ENCODE results near the gene B4GALT5. TPM values are rescaled to one million over a fixed set of nuclear protein-coding genes. Genes with fewer than 3 reads are reported as not detected.

B4GALT5 gene
- total and polyA plus RNA-seq, 4 donors = 8.3 to 38.3 (median 22.3) TPM

DNA sequence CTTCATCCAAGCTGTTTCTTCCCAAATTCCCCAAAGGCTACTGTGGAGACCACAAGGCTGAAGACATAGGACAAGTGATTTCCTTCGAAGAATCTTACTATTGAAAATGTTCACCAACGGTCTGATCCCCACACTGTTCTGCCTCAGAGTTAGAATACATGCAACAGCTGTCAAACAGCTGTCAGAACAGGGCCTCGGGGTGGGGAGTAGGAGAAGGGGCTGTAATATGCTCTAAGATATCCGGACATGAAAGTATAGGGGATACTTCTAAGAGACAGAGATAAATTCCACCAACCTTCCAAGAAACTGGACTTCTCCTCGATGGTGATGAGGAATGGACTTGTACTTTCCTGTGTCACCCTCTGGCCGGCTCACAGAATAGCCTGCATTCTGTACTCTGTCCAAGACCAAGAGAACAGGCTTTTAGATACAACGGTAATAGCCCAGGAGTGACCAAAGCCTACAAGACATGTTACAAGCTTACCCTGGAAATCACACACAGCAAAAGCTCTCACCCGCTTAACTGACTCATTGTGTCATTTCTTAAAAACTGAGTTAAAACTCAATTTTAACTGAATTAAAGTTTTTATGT lies 76.5 kb downstream of the B4GALT5 start:
- H3K27ac ChIP-seq (ENCODE audit: low read depth in 1 of 2, low read length in 2 of 2) = no peak overlapping the region
- H3K4me3 ChIP-seq (ENCODE audit: low read length in 2 of 2) = no peak overlapping the region
- no peaks in the 10 kb centered on the region for H3K27me3 ChIP-seq (ENCODE audit: control insufficient read depth in 1 of 2, insufficient read depth in 2 of 2, low read length in 1 of 2)
- intact Hi-C loops (cut with DNase I) = no loop called here
- DNase-seq = no peak
- 72 to 73% methylated on average over 8 of the region's 8 CpGs for WGBS, 2 donors
- ATAC-seq (ENCODE audit: low FRiP score) = no peak
- no peaks in the 10 kb centered on the region for H3K4me1 ChIP-seq (ENCODE audit: control insufficient read depth in 1 of 2, insufficient read depth in 2 of 2, low read length in 2 of 2)
- H3K36me3 ChIP-seq (ENCODE audit: control insufficient read depth in 1 of 2, insufficient read depth in 2 of 2, low read length in 1 of 2) = peaks cover 3 to 13% of the 10 kb centered on the region in 2 donors
- H3K9me3 ChIP-seq (ENCODE audit: control insufficient read depth, low read length) = no peaks in the 10 kb centered on the region

- Histone ChIP-seq H3K27ac (ENCODE audit: low read depth in 1 of 2, low read length in 2 of 2) (no peak overlapping the region), H3K4me1 (ENCODE audit: control insufficient read depth in 1 of 2, insufficient read depth in 2 of 2, low read length in 2 of 2) (no peaks in the 10 kb centered on the region), H3K27me3 (ENCODE audit: control insufficient read depth in 1 of 2, insufficient read depth in 2 of 2, low read length in 1 of 2) (no peaks in the 10 kb centered on the region), H3K4me3 (ENCODE audit: low read length in 2 of 2) (no peak overlapping the region), H3K9me3 (ENCODE audit: control insufficient read depth, low read length) (no peaks in the 10 kb centered on the region), H3K36me3 (ENCODE audit: control insufficient read depth in 1 of 2, insufficient read depth in 2 of 2, low read length in 1 of 2) (peaks cover 3 to 9% of the 10 kb centered on the region in 2 donors)
- 80 to 81% methylated on average over 5 of the region's 5 CpGs for WGBS, 2 donors
- no peak for DNase-seq
- intact Hi-C loops (cut with DNase I) = no loop called here
- ATAC-seq (ENCODE audit: low FRiP score) = no peak
These were observed 77.2 kb downstream of the B4GALT5 start for GRCh38 chr20:49636447-49636846.

DNA sequence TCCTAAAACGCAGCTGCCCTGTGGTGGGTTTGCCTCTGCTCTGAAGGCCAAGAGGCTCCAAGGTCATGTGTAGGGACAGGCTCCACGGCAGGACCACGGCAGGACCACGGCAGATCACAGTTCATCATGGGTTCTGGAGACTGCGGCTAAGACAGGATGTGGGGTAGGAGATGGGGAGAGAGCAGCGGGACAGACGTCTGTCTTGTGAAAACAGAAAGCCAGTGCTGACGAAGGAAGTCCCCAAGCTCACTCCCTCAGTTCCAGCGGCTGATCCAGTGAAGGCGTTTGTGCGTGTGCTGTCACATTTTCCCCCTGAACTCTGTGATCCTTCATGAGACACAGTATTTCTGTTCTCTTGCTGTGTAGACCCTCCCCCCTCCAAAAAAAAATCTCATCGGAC lies 77.8 kb downstream of the B4GALT5 start:
- Histone ChIP-seq H3K9me3 (ENCODE audit: control insufficient read depth, low read length) (no peaks in the 10 kb centered on the region), H3K36me3 (ENCODE audit: control insufficient read depth in 1 of 2, insufficient read depth in 2 of 2, low read length in 1 of 2) (peaks cover 3 to 8% of the 10 kb centered on the region in 2 donors), H3K27me3 (ENCODE audit: control insufficient read depth in 1 of 2, insufficient read depth in 2 of 2, low read length in 1 of 2) (no peaks in the 10 kb centered on the region), H3K4me1 (ENCODE audit: control insufficient read depth in 1 of 2, insufficient read depth in 2 of 2, low read length in 2 of 2) (no peaks in the 10 kb centered on the region), H3K27ac (ENCODE audit: low read depth in 1 of 2, low read length in 2 of 2) (no peak overlapping the region), H3K4me3 (ENCODE audit: low read length in 2 of 2) (no peak overlapping the region)
- no peak for ATAC-seq (ENCODE audit: low FRiP score)
- intact Hi-C loops (cut with DNase I) = no loop called here
- DNase-seq = no peak
- WGBS, 2 donors = 77 to 83% methylated on average over 12 of the region's 12 CpGs

GRCh38 chr20:49635166-49635565 lies 78.5 kb downstream of the B4GALT5 start:
- peaks cover 3 to 5% of the 10 kb centered on the region in 2 donors for H3K36me3 ChIP-seq (ENCODE audit: control insufficient read depth in 1 of 2, insufficient read depth in 2 of 2, low read length in 1 of 2)
- H3K27me3 ChIP-seq (ENCODE audit: control insufficient read depth in 1 of 2, insufficient read depth in 2 of 2, low read length in 1 of 2) = no peaks in the 10 kb centered on the region
- intact Hi-C loops (cut with DNase I) = no loop called here
- no peak overlapping the region for H3K4me3 ChIP-seq (ENCODE audit: low read length in 2 of 2)
- 85% methylated on average over 16 of the region's 16 CpGs for WGBS, 2 donors
- H3K9me3 ChIP-seq (ENCODE audit: control insufficient read depth, low read length) = no peaks in the 10 kb centered on the region
- H3K27ac ChIP-seq (ENCODE audit: low read depth in 1 of 2, low read length in 2 of 2) = no peak overlapping the region
- H3K4me1 ChIP-seq (ENCODE audit: control insufficient read depth in 1 of 2, insufficient read depth in 2 of 2, low read length in 2 of 2) = no peaks in the 10 kb centered on the region
- ATAC-seq (ENCODE audit: low FRiP score) (no peak), DNase-seq (no peak)

DNA sequence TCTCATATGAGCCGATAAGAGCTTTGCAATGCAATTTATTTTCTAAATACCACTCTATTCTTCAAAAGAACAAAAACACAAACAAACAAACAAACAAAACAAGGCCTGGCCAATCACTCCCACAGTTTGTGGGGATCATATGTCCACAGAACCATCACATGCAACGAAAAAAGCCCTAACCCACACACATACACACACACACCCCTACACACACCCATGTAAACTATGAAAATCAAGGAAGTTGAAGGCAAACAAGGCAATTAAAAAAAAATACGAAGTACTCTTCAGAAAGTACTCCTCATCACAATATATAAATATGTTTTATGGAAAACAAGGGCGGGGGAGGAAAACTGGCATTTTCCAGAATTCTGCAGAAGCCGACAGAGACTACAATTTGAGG lies 79.6 kb downstream of the B4GALT5 start:
- Histone ChIP-seq H3K27me3 (ENCODE audit: control insufficient read depth in 1 of 2, insufficient read depth in 2 of 2, low read length in 1 of 2) (no peaks in the 10 kb centered on the region), H3K4me1 (ENCODE audit: control insufficient read depth in 1 of 2, insufficient read depth in 2 of 2, low read length in 2 of 2) (no peaks in the 10 kb centered on the region), H3K9me3 (ENCODE audit: control insufficient read depth, low read length) (no peaks in the 10 kb centered on the region), H3K4me3 (ENCODE audit: low read length in 2 of 2) (no peak overlapping the region), H3K27ac (ENCODE audit: low read depth in 1 of 2, low read length in 2 of 2) (no peak overlapping the region), H3K36me3 (ENCODE audit: control insufficient read depth in 1 of 2, insufficient read depth in 2 of 2, low read length in 1 of 2) (peaks cover 3 to 5% of the 10 kb centered on the region in 2 donors)
- intact Hi-C loops (cut with DNase I) = no loop called here
- WGBS, 2 donors = 91 to 93% methylated on average over 5 of the region's 5 CpGs
- DNase-seq (no peak), ATAC-seq (ENCODE audit: low FRiP score) (no peak)

GRCh38 chr20:49633643-49634042 lies 80.0 kb downstream of the B4GALT5 start:
- no peak overlapping the region for H3K4me3 ChIP-seq (ENCODE audit: low read length in 2 of 2)
- DNase-seq (no peak), ATAC-seq (ENCODE audit: low FRiP score) (no peak)
- H3K27ac ChIP-seq (ENCODE audit: low read depth in 1 of 2, low read length in 2 of 2) = no peak overlapping the region
- H3K4me1 ChIP-seq (ENCODE audit: control insufficient read depth in 1 of 2, insufficient read depth in 2 of 2, low read length in 2 of 2) = no peaks in the 10 kb centered on the region
- WGBS, 2 donors = 81 to 86% methylated on average over 4 of the region's 4 CpGs
- intact Hi-C loops (cut with DNase I) = no loop called here
- no peaks in the 10 kb centered on the region for H3K9me3 ChIP-seq (ENCODE audit: control insufficient read depth, low read length)
- H3K36me3 ChIP-seq (ENCODE audit: control insufficient read depth in 1 of 2, insufficient read depth in 2 of 2, low read length in 1 of 2) = peaks cover 3 to 5% of the 10 kb centered on the region in 2 donors
- no peaks in the 10 kb centered on the region for H3K27me3 ChIP-seq (ENCODE audit: control insufficient read depth in 1 of 2, insufficient read depth in 2 of 2, low read length in 1 of 2)

DNA sequence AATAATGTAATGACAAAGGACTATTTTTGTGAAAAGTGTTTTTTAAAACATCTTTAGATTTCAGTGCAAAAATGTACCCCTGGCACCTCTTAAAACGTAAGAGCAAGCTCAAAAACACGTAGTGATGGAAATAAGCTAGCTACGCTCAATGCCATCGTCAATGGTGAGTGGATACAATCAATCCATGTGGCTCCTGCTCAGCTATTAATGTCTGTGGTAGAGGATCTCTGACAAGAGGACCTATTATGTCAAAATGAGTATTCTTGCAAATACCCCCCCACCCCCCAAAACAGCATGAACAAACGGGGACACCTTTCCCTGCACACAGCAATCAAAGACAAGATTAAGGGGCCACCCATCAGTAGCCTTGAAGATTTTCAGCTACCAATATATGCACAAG lies 80.7 kb downstream of the B4GALT5 start:
- Histone ChIP-seq H3K4me1 (ENCODE audit: control insufficient read depth in 1 of 2, insufficient read depth in 2 of 2, low read length in 2 of 2) (no peaks in the 10 kb centered on the region), H3K27ac (ENCODE audit: low read depth in 1 of 2, low read length in 2 of 2) (no peak overlapping the region), H3K27me3 (ENCODE audit: control insufficient read depth in 1 of 2, insufficient read depth in 2 of 2, low read length in 1 of 2) (no peaks in the 10 kb centered on the region), H3K4me3 (ENCODE audit: low read length in 2 of 2) (no peak overlapping the region), H3K36me3 (ENCODE audit: control insufficient read depth in 1 of 2, insufficient read depth in 2 of 2, low read length in 1 of 2) (peaks cover 3 to 5% of the 10 kb centered on the region in 2 donors), H3K9me3 (ENCODE audit: control insufficient read depth, low read length) (no peaks in the 10 kb centered on the region)
- ATAC-seq (ENCODE audit: low FRiP score) (no peak), DNase-seq (no peak)
- WGBS, 2 donors = 90 to 94% methylated on average over 5 of the region's 5 CpGs
- intact Hi-C loops (cut with DNase I) = no loop called here

DNA sequence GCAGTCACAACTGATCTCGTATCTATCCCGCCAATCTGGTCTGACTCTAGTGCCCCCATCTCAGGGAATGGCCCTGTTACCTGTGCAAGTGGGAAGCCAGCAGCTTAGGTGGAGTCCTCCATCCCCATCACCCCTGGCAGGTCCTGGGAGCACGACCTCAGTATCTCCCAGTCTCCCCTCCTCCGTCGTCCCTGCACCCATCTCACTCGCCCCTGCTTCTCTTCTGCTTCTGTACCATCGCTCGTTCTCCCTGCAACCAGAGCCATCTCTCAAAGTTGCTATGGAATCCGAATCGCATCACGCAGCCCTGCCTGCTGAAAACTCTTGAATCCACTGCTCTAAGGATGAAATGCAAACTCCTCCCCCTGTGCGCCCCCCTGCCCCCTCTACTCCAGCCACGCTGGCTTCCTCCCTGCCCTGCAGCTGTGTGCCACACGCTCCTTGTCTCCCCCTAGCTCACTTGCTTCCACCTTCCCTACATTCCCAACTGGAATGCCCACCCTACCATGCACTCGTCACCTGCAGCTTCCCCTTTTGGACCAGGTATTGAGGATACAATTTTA lies 81.7 kb downstream of the B4GALT5 start:
- no peaks in the 10 kb centered on the region for H3K27me3 ChIP-seq (ENCODE audit: control insufficient read depth in 1 of 2, insufficient read depth in 2 of 2, low read length in 1 of 2)
- intact Hi-C loops (cut with DNase I) = no loop called here
- H3K36me3 ChIP-seq (ENCODE audit: control insufficient read depth in 1 of 2, insufficient read depth in 2 of 2, low read length in 1 of 2) = peaks cover 3 to 5% of the 10 kb centered on the region in 2 donors
- no peak for ATAC-seq (ENCODE audit: low FRiP score)
- H3K27ac ChIP-seq (ENCODE audit: low read depth in 1 of 2, low read length in 2 of 2) = no peak overlapping the region
- WGBS, 2 donors = 89 to 90% methylated on average over 15 of the region's 15 CpGs
- H3K9me3 ChIP-seq (ENCODE audit: control insufficient read depth, low read length) = no peaks in the 10 kb centered on the region
- no peak for DNase-seq
- H3K4me3 ChIP-seq (ENCODE audit: low read length in 2 of 2) = no peak overlapping the region
- no peaks in the 10 kb centered on the region for H3K4me1 ChIP-seq (ENCODE audit: control insufficient read depth in 1 of 2, insufficient read depth in 2 of 2, low read length in 2 of 2)

GRCh38 chr20:49631061-49631716 lies 82.5 kb downstream of the B4GALT5 start:
- peak overlapping the region in 1 of 2 donors; percentile 56 for H3K27ac ChIP-seq (ENCODE audit: low read depth in 1 of 2, low read length in 2 of 2)
- 47 to 48% methylated on average over 9 of the region's 9 CpGs for WGBS, 2 donors

More at GRCh38 chr20:49631061-49631716, 82.5 kb downstream of the B4GALT5 start:
- Histone ChIP-seq H3K27me3 (ENCODE audit: control insufficient read depth in 1 of 2, insufficient read depth in 2 of 2, low read length in 1 of 2) (no peaks in the 10 kb centered on the region), H3K4me1 (ENCODE audit: control insufficient read depth in 1 of 2, insufficient read depth in 2 of 2, low read length in 2 of 2) (no peaks in the 10 kb centered on the region), H3K4me3 (ENCODE audit: low read length in 2 of 2) (no peak overlapping the region), H3K9me3 (ENCODE audit: control insufficient read depth, low read length) (no peaks in the 10 kb centered on the region), H3K36me3 (ENCODE audit: control insufficient read depth in 1 of 2, insufficient read depth in 2 of 2, low read length in 1 of 2) (peaks cover 3% of the 10 kb centered on the region in 2 donors)
- intact Hi-C loops (cut with DNase I) = no loop called here
- ATAC-seq (ENCODE audit: low FRiP score) (no peak), DNase-seq (no peak)
